ENCODE data around the gene CNOT3. TPM values are rescaled to one million over a fixed set of nuclear protein-coding genes. Genes with fewer than 3 reads are reported as not detected.
"Not testable (repeated sequence)": the region's sequence is repeated elsewhere in the genome, so short reads cannot be mapped to it uniquely, and the experiment has no call there.

The CNOT3 gene
- total RNA-seq, 1 donor from 2014 or later = 6.1 TPM

DNA sequence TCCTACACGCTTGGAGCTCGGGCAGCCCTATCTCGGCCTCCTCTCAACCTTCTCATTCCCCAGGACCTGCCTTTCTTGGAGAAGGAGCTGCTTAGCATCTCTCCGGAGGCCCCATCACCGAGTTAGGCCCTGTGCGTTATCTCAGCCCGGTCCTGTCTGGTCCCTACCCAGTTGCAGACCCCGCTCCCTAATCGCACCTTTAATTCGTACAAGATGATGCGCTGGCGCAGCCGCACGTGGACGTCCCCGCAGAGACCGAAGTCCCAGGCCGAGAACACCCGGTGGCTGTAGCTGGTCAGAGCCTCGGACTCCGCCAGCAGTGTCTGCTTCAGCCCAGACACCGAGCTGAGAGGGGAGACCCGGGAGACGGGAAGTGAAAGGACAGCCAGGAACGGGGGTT is 27.7 kb downstream of the CNOT3 start:
- Histone ChIP-seq H3K4me3 (ENCODE audit: low read depth, low read length) (no peak overlapping the region), H3K27me3 (ENCODE audit: control insufficient read depth, insufficient read depth, low read length) (no peaks in the 10 kb centered on the region), H3K36me3 (ENCODE audit: control insufficient read depth, insufficient read depth, low read length) (no peaks in the 10 kb centered on the region)
- no peak for DNase-seq (ENCODE audit: low read depth)
- FAIRE-seq = no peak
- TF ChIP-seq, protein P1, sequence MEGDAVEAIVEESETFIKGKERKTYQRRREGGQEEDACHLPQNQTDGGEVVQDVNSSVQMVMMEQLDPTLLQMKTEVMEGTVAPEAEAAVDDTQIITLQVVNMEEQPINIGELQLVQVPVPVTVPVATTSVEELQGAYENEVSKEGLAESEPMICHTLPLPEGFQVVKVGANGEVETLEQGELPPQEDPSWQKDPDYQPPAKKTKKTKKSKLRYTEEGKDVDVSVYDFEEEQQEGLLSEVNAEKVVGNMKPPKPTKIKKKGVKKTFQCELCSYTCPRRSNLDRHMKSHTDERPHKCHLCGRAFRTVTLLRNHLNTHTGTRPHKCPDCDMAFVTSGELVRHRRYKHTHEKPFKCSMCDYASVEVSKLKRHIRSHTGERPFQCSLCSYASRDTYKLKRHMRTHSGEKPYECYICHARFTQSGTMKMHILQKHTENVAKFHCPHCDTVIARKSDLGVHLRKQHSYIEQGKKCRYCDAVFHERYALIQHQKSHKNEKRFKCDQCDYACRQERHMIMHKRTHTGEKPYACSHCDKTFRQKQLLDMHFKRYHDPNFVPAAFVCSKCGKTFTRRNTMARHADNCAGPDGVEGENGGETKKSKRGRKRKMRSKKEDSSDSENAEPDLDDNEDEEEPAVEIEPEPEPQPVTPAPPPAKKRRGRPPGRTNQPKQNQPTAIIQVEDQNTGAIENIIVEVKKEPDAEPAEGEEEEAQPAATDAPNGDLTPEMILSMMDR (IDR thresholded peaks at IDR 0.05; ENCODE audit: insufficient read depth, low read length, severe bottlenecking) = no peak

DNA sequence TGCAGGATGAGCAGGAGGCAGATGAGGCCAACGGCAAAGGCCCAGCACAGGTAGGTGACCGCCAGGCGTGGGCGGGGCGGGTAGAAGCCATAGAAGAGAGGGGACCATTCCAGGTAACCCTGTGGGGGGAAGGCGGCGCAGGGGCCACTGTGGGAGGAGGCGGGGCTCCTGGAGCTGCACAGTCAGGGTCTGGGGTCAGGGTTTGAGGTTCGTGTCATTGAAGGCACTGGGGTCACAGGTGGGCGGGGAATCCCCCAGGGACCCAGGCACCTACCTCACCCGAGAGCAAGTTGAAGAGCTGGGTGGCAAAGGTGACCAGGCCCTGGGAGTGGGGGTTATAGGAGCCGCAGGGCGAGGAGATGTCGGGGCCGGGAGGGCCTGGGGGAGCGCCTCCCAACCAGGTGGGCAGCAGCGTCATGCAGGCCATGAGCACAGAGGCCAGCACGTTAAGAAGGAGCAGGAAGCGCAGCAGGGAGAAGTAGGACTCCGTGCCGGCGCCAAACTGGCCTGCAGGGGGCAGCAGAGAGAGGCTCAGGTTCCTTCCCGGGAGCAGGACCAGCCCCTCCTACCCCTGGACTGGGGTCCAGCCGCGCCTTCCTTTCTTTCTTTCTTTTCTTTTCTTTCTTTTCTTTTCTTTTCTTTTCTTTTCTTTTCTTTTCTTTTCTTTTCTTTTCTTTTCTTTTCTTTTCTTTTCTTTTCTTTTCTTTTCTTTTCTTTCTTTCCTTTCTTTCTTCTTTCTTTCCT is 30.8 kb downstream of the CNOT3 start:
- DNase-seq (ENCODE audit: low read depth) (peak; percentile 59), FAIRE-seq (no peak)
- TF ChIP-seq, protein P1 (IDR thresholded peaks at IDR 0.05; ENCODE audit: insufficient read depth, low read length, severe bottlenecking) = peak; percentile 98
- no peak overlapping the region for H3K4me3 ChIP-seq (ENCODE audit: low read depth, low read length)
- peaks cover 2% of the 10 kb centered on the region for H3K36me3 ChIP-seq (ENCODE audit: control insufficient read depth, insufficient read depth, low read length)
- no peaks in the 10 kb centered on the region for H3K27me3 ChIP-seq (ENCODE audit: control insufficient read depth, insufficient read depth, low read length)

DNA sequence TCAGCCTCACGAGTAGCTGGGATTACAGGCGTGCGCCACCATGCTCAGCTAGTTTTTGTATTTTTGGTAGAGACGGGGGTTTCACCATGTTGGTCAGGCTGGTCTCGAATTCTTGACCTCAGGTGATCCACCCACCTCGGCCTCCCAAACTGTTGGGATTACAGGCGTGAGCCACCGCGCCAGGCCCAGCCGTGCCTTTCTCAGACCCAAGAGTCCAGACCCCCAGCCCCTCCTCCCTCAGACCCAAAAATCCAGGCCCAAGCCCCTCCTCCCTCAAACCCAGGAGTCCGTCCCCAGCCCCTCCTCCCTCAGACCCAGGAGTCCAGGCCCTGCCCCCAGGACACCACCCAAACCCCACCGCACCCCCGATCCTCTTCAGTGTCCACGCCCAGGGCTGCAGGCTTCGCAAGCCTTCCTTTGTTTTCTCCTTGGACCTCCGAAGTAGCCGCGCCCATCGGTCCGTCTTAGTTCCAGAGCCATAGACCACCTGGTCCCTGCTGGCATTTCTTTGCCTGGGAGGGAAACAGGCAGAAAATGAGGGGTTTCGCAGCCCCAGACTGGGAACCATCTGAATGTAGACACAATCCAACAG is 31.7 kb downstream of the CNOT3 start:
- no peak for DNase-seq (ENCODE audit: low read depth)
- Histone ChIP-seq H3K36me3 (ENCODE audit: control insufficient read depth, insufficient read depth, low read length) (peaks cover 2% of the 10 kb centered on the region), H3K4me3 (ENCODE audit: low read depth, low read length) (no peak overlapping the region), H3K27me3 (ENCODE audit: control insufficient read depth, insufficient read depth, low read length) (no peaks in the 10 kb centered on the region)
- FAIRE-seq = no peak
- TF ChIP-seq, protein P1 (IDR thresholded peaks at IDR 0.05; ENCODE audit: insufficient read depth, low read length, severe bottlenecking) = no peak

DNA sequence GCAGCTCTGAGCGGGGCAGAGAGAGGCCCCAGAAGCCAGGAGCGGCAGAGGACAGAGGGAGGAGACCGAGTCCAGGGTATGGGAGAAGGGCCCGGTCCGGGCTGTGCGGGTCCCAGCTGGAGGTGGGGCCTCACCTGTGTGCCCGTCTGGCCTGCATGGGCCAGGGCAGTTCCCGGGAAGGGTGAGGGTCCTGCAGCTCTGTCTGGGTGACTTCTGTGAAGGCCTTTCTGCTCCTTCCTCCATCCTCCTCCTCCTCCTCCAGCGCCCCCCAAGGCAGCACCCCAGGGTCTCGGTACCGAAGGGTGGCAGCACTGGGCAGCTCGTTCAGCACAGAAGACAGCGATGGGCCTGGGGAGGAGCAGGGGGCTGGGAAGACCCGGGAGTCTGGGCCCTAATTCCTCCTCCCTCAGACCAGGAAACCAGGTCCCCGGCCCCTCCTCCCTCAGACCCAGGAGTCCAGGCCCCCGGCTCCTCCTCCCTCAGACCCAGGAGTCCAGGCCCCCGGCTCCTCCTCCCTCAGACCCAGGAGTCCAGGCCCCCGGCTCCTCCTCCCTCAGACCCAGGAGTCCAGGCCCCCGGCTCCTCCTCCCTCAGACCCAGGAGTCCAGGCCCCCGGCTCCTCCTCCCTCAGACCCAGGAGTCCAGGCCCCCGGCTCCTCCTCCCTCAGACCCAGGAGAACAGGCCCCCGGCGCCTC is 34.3 kb downstream of the CNOT3 start:
- not testable (repeated sequence) for DNase-seq (ENCODE audit: low read depth); H3K27me3 ChIP-seq (ENCODE audit: control insufficient read depth, insufficient read depth, low read length); H3K36me3 ChIP-seq (ENCODE audit: control insufficient read depth, insufficient read depth, low read length); H3K4me3 ChIP-seq (ENCODE audit: low read depth, low read length); FAIRE-seq

DNA sequence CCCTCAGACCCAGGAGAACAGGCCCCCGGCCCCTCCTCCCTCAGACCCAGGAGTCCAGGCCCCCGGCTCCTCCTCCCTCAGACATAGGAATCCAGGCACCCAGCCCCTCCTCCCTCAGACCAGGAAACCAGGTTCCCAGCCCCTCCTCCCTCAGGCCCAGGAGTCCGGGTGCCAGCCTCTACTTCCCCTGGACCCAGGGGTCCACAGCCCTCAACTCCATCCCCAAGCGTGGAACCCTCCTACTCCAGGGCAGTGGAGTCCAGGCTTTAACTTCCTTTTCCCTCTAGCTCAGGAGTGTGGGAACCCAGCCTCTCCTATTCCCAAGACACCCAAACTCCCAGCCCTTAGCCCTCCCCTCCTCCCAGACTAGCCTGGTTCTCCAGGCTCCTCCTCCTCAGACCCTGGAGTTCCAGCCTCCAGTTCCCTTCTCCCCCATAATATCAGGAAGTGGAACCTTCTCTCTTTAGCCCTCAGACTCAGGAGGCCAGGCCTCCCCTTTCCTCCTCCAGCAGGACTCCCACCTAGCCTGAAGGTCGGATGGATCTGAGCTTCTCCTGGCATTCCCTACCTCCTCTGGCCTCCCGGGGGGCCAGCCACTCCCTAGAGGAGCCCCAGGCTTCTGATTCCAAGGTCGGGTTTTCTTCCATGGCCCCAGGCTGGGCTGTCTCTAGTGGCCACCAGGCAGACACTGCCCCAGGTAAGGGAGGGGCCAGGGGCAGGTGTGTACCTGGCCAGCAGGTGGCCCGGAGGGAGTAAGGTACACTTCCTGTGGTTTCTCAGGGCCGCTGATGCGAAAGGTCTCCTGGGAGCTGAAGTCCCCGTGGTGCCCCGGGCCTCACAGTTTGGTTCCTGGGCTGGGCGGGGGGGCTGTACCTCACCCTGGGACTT is 35.2 kb downstream of the CNOT3 start, which contains the start of gene TMC4:
Gene TMC4 (minus strand): TSS at position 690 of the 888 bp plus-strand sequence. CDS start 43 bp downstream, at position 647.
- DNase-seq (ENCODE audit: low read depth) = peak; percentile 80
- Histone ChIP-seq H3K4me3 (ENCODE audit: low read depth, low read length) (peak within 1 kb of the TSS; percentile 59), H3K36me3 (ENCODE audit: control insufficient read depth, insufficient read depth, low read length) (peaks cover 2% of the 10 kb centered on the region), H3K27me3 (ENCODE audit: control insufficient read depth, insufficient read depth, low read length) (no peaks in the 10 kb centered on the region)
- TF ChIP-seq, protein P1 (IDR thresholded peaks at IDR 0.05; ENCODE audit: insufficient read depth, low read length, severe bottlenecking) = peak; percentile 71
- no peak for FAIRE-seq
